Uterus (tissue), 2 donors: ENCODE measurements around the gene GGCX.

Experiments
- CTCF ChIP-seq, 4 experiments: fragments of 200-600 bp in 2 of 4; fragments of 450-650 bp in 2 of 4; sonication (generic) in 2 of 4; IDR thresholded peaks; one replicate each; pipeline ENCODE4 v1.5.1; 2016 to 2019; ENCODE audit warnings: antibody characterized with exemption in 4 of 4, mild to moderate bottlenecking in 2 of 4, moderate library complexity in 1 of 4
- POLR2A ChIP-seq, 2 donors: fragments of 450-650 bp; IDR thresholded peaks; one replicate each; pipeline ENCODE4 v1.6.1; 2016; ENCODE audit warnings: antibody characterized with exemption in 2 of 2, mild to moderate bottlenecking in 1 of 2, moderate library complexity in 1 of 2

GRCh38 chr2:85547089-85547858, 14.0 kb downstream of the GGCX start:
- TF ChIP-seq CTCF (IDR thresholded peaks at IDR 0.05) (no peak), POLR2A (IDR thresholded peaks at IDR 0.05) (no peak)
